C1 segment of cervical spinal cord (tissue), 14 donors: ENCODE measurements around the gene MRPL49.

Source experiments
- DNase-seq, 14 donors: peaks; one replicate each; lab custom pipeline; 2025; lab: John Stamatoyannopoulos, UW

Gene MRPL49

GRCh38 chr11:65102142-65103095, 19.7 kb upstream of the MRPL49 start:
- peak in 7 of 14 donors; percentile 17 to 60 (median 46) for DNase-seq

- no peak for DNase-seq
Observed at GRCh38 chr11:65103476-65103875, 18.6 kb upstream of the MRPL49 start.

- DNase-seq: no peak
Observed at GRCh38 chr11:65104628-65105027, 17.5 kb upstream of the MRPL49 start.

- no peak for DNase-seq
Observed at GRCh38 chr11:65107078-65107477, 15.0 kb upstream of the MRPL49 start.

- no peak for DNase-seq
Observed at GRCh38 chr11:65107751-65108468, 14.2 kb upstream of the MRPL49 start.

GRCh38 chr11:65108469-65109123, 13.5 kb upstream of the MRPL49 start:
- DNase-seq: no peak

GRCh38 chr11:65109231-65110198, 12.6 kb upstream of the MRPL49 start:
- no peak for DNase-seq

- DNase-seq: peak; percentile 38 to 87 (median 73)
Observed at GRCh38 chr11:65110354-65110861, 11.7 kb upstream of the MRPL49 start.

GRCh38 chr11:65111159-65111743, 10.9 kb upstream of the MRPL49 start:
- DNase-seq: no peak

- peak; percentile 43 to 97 (median 90) for DNase-seq
Observed at GRCh38 chr11:65111744-65112545, 10.2 kb upstream of the MRPL49 start, which contains the start of gene TM7SF2. Gene TM7SF2 (plus strand): TSS chr11:65111872. CDS start chr11:65112016, 144 bp downstream.

- DNase-seq: peak in 12 of 14 donors; percentile 12 to 68 (median 35)
Observed at GRCh38 chr11:65112546-65113360, 9.4 kb upstream of the MRPL49 start.

- no peak for DNase-seq
Observed at GRCh38 chr11:65113361-65113756, 8.8 kb upstream of the MRPL49 start.

GRCh38 chr11:65113839-65114238, 8.3 kb upstream of the MRPL49 start:
- no peak for DNase-seq

- DNase-seq: no peak
Observed at GRCh38 chr11:65114538-65115171, 7.5 kb upstream of the MRPL49 start.

- DNase-seq: no peak
Observed at GRCh38 chr11:65115361-65116082, 6.6 kb upstream of the MRPL49 start.

GRCh38 chr11:65116370-65117205, 5.5 kb upstream of the MRPL49 start:
- peak in 2 of 14 donors; percentile 46 to 57 for DNase-seq
